HT-29 (cell line): ENCODE measurements around the gene KRT75. TPM values are rescaled to one million over a fixed set of nuclear protein-coding genes. Genes with fewer than 3 reads are reported as not detected.
A peak's percentile ranks its signal among the peaks of the same experiment; 100 is the strongest.

Source experiments
- DNase-seq: peaks from one replicate; pipeline ENCODE4 v3.0.0-alpha.2; 2015; ENCODE audit warnings: low spot score
- total RNA-seq: library from RNA; depleted of rRNA; stranded (reverse); fragments of >200 nt; shearing (Covaris generic); gene quantifications from 2 replicates; pipeline ENCODE4 v1.2.3, GENCODE V29; 2014

Gene KRT75
- total RNA-seq, 1 experiment from 2014 or later = 0.08 TPM

- no peak for DNase-seq
These were observed 6.7 kb upstream of the KRT75 start for GRCh38 chr12:52440821-52441319.

- no peak for DNase-seq
These were observed 5.7 kb upstream of the KRT75 start for GRCh38 chr12:52439845-52440244.

DNA sequence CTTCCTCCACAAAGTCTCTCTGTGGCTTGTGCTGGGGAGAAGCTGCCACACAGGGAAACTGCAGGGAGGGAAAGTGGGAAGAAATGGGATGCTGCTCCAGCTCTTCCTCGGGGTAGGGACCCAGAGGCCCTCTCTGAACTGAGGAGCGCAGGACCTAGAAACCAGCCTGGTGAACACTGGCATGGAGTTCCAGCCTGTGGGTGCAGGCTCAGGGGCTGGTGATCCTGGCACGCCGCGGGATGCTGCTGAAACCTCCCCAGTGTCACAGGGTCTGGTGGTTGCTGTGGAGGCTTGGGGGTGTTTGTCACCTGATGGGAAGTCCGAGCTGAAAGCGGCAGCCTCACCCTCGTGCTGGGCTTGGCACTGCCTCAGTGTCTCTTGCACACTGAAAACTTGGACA, 5.2 kb upstream of the KRT75 start:
- no peak for DNase-seq

DNA sequence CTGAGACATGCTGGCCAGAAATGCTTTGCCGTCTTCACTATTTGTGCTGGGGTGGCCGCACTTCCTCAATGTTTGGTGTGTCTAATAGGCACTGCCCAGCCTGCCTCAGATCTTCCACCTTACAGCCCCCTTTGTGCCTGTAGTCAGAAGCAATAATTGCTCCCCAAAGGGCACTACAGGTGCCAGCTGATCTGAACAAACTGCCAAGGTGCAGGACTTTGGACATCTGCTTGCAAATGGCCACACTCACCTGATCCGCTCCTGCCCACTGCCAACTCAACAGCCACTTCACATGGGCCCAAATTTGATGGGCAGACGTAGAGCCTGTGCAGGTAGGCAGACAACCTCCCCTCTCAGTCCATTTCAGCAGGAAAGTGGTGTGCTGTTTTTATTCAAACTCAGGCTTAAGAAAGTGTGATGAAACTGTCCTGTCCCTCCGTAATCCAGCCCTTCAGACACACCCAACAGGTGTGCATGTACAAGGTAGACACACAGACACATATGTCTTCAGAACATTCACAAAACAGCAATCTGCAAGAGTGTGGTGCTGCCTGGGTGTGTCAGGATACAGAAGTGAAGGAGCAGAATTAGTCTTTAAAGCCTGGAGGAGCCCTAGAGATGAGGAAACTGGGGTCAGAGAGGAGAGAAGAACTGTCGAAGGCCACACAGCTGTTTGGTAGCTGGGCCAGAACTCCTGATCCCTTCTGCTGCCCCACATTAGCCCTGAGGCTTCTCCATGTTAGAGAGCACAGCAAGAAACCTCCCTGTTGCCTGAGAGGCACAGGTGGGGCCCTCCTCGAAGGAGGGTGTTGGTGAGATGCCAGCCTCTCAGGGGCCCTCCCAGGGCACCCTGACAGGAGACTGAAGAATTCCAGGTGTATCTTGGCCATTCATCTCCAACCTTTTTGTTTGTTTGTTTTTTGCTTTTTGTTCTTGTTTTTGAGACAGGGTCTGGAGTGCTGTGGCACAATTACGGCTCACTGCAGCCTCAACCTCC, 4.4 kb upstream of the KRT75 start:
- no peak for DNase-seq

GRCh38 chr12:52437508-52437907, 3.3 kb upstream of the KRT75 start:
- DNase-seq = no peak

DNA sequence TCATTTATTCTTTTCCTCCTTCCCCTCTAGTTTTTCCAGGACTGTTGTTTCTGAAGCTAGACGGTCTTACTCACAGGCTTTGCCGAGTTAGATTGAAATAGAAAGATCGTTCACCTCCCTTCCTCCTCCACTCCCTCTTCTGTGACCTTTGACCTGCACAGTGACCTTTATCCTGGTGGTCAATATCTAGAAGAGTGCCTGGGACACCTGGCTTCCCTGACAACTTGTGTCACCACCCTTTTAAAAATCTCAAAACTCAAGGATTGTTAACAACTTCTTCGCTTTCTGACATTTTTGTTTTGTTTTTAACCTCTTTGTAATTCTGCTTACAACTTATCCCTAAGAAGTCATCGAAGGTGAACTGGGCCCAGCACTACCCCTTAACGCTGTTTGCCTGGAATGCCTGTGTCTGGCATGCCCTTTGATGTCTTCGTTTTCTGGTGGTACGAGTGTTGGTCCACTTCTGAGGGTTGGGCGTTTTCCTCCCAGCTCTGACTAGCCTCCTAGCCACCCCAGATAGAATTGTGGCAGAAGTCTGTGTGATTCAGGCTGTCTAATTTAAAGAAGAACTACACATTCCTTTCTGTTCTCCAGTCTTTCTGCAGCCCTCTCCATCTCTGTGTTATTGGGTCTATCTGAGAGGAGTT, 2.8 kb upstream of the KRT75 start:
- no peak for DNase-seq

- no peak for DNase-seq
These were observed 2.0 kb upstream of the KRT75 start for GRCh38 chr12:52436000-52436827.

GRCh38 chr12:52435659-52435999, 1.5 kb upstream of the KRT75 start:
- DNase-seq = no peak

DNA sequence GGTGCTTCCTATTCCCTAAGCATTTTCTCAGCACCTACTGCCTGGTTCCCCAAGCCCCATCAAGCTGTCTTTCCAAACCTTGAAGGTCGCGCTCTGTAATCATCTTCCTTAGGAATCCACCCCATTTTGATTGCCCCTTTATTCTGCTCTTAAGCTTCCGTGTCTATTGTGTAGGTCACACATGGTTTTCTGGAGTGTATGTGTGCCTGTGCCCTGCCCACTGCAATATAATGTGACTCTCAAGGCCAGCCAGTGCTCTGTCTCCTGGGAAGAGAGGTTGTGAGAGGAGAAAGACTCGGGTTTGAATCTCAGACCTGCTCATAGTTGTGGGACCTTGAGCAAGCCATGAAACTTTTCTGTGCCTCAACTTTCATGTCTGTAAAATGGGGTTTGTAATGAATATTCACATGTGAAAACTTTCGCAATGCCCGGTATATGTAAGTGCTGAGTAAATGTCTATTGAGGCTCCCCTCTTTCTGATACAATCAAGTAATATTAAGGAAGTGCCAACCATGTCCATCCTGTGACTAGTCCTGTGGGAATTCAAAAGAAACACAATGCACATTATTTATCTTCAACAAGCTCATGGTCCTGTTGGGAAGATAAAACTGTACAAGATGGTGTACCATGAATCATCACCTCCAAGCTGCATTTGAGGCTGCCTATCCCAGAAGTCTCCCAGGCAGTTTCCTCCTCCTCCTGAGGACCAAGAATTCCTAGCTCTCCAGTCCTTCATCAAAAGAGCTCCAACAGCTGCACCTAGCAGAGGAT, 774 bp upstream of the KRT75 start:
- DNase-seq = no peak

DNA sequence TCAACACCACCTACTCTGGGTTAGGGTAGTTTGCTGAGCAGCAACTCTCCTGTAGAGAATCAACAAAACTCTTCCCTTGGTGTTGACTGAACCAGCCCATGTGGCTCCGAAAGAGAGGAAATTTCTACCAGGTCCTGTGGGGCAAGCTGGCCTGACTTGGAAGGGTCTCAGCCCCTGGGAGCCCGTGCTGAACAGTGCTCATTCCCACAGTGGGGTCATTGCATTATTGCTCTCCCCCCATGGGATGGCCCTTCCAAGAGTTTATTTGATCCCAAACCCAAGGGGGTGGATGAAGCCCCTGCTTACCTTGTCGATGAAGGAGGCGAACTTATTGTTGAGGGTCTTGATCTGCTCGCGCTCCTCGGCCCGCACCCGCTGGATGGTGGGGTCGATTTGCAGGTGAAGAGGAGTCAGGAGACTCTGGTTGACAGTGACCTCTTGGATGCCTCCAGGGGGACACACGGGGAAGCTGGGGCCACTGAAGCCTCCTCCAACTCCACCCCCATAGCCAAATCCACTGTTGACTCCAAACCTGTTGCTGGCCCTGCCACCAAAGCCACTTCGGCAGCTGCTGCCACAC, 580 bp downstream of the KRT75 start:
- no peak for DNase-seq

DNA sequence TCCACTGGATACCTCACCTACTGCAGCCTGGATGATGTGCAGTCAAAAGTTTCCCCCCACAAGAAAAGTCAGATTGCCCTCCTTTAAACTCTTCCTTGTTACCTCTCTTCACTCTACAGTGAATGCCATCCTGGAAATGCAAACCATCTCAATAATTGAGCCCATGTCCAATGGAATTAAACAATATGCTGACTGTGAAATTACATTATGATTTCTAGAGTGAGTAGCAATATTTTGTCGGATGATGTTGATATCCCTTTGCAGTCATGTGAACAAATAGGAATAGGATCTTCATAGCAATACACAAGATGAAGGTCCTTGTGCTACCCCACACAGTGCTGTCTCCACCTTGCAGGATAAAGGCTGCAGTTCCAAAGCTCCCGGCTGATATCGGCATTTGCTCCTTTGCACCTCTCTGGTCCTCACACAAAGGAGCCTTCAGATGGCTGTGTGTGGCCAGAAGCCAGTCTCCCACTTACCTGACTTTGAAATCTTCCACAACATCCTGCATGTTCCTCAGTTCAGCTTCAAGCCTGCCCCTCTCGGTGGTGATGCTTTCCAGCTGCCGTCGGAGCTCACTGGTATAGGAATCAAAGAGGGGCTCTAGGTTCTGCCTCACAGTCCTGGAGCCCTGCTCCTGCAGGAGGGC, 1.5 kb downstream of the KRT75 start:
- no peak for DNase-seq

GRCh38 chr12:52428121-52428520, 6.0 kb downstream of the KRT75 start:
- peak; percentile 27 for DNase-seq

GRCh38 chr12:52427083-52427482, 7.1 kb downstream of the KRT75 start:
- DNase-seq = no peak

GRCh38 chr12:52426034-52426433, 8.1 kb downstream of the KRT75 start:
- DNase-seq = no peak

DNA sequence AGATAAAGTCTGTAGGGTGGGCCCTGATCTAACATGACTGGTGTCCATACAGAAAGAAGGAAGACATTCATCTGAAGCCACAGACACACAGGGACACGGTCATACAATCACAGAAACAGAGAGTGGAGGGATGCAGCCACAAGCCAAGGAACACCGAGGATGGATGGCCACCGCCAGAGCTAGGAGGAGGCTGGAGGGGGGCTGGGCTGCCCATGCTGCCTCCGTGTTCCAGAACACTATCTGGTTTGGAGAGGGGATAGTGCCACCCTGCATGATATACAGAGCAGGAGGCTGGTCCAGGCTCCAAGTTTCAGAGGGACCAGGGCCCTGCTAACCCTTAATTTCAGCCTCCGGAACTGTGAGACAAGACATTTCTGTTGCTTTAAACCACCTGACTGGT, 8.7 kb downstream of the KRT75 start:
- DNase-seq = no peak

GRCh38 chr12:52423661-52424500, 10.3 kb downstream of the KRT75 start:
- no peak for DNase-seq

GRCh38 chr12:52423035-52423434, 11.1 kb downstream of the KRT75 start:
- no peak for DNase-seq

DNA sequence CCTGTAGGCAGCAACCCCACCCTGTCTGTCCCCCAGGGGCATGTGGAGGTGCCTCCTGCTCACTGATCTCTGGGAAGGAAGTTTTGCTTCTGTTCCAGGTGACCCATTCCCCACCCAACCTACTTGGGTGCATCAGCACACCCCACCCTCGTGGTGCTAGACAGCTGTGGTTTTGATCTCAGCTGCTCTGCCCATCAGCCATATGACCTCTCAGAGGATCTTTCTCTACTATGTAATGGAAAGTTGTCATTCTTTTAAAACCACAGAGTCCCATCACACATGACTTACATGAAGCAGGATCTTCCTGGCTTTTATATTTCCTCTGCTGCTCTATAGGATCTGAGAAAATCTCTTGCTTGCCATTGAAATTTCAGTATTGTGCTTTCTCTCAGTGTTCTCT, 14.5 kb downstream of the KRT75 start:
- no peak for DNase-seq

DNA sequence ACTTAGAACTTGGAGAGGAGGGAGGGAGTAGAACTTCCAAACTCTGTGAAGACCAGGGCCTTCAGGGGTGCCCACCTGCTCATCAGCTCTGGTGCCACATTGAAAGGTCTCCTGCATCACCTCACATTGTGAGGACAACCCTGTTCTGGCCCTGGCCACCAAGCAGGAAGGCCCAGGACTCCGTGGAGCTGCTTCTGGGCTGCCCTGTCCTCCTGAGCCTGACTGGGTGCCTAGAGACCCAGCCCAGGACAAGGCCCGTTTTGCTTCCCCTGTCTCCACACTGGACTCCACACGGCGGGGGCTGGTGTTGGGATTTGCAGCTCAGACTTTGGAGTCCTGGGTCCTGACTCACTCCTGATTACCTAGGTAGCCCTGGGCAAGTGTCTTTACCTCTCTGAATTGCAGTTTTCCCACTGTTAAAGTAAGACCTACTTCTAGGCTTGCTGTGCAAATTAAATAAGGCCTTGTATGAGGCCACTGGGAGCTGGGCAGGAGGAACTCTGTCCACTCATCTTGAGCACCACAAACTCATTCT, 15.5 kb downstream of the KRT75 start:
- DNase-seq = no peak
